Measurements from ENCODE around the gene POLR1A.

- TF ChIP-seq POLR2AphosphoS5 (IDR thresholded peaks at IDR 0.05): no peak
- no peak for TF ChIP-seq CTCF (IDR thresholded peaks at IDR 0.05)
- no peak for TF ChIP-seq POLR2A (IDR thresholded peaks at IDR 0.05)
- TF ChIP-seq EP300 (IDR thresholded peaks at IDR 0.05): no peak
Measured at GRCh38 chr2:86097913-86098312, 7.8 kb downstream of the POLR1A start.
